Liver (tissue), 3 donors: ENCODE data around the gene HBZ.

Experiments used
- CTCF ChIP-seq: fragments of 150-350 bp; IDR thresholded peaks from 2 replicates; pipeline ENCODE4 v1.5.1; 2017; ENCODE audit warnings: improper control_type of control experiment, low read depth, low read length; ENCODE audit not compliant: missing input control
- EGR1 ChIP-seq, 2 donors: IDR thresholded peaks; 2 replicates each; pipeline ENCODE4 v1.6.1; 2016 to 2018; ENCODE audit warnings: antibody characterized with exemption in 2 of 2, low read depth in 2 of 2
- FOXA1 ChIP-seq: IDR thresholded peaks from 2 replicates; pipeline ENCODE4 v1.6.1; 2016; ENCODE audit warnings: antibody characterized with exemption
- FOXA2 ChIP-seq: IDR thresholded peaks from 2 replicates; pipeline ENCODE4 v1.6.1; 2016; ENCODE audit warnings: antibody characterized with exemption
- GABPA ChIP-seq, 2 donors: IDR thresholded peaks in 1 of 2; conservative IDR thresholded peaks in 1 of 2; 2 replicates each; pipeline ENCODE4 v1.6.1; 2016; ENCODE audit warnings: antibody characterized with exemption in 2 of 2, mild to moderate bottlenecking in 1 of 2, moderate library complexity in 1 of 2
- HNF4G ChIP-seq: IDR thresholded peaks from 2 replicates; pipeline ENCODE4 v1.6.1; 2016; ENCODE audit warnings: antibody characterized with exemption
- JUND ChIP-seq, 2 donors: IDR thresholded peaks; 2 replicates each; pipeline ENCODE4 v1.6.1; 2016; ENCODE audit warnings: antibody characterized with exemption in 2 of 2
- NR2F2 ChIP-seq: IDR thresholded peaks from 2 replicates; pipeline ENCODE4 v1.6.1; 2016; ENCODE audit warnings: antibody characterized with exemption
- RAD21 ChIP-seq, 2 donors: IDR thresholded peaks; 2 replicates each; pipeline ENCODE4 v1.6.1; 2016; ENCODE audit warnings: antibody characterized with exemption in 2 of 2, mild to moderate bottlenecking in 2 of 2
- TAF1 ChIP-seq: conservative IDR thresholded peaks from 2 replicates; pipeline ENCODE4 v1.6.1; 2016; ENCODE audit warnings: antibody characterized with exemption, mild to moderate bottlenecking
- YY1 ChIP-seq: IDR thresholded peaks from 2 replicates; pipeline ENCODE4 v1.6.1; 2016; ENCODE audit warnings: antibody characterized with exemption, mild to moderate bottlenecking
- TF ChIP-seq, protein P1 (sequence below): IDR thresholded peaks from 2 replicates; pipeline ENCODE4 v1.6.1; 2016; ENCODE audit warnings: antibody characterized with exemption
- TF ChIP-seq, protein P2 (sequence below): IDR thresholded peaks from 2 replicates; pipeline ENCODE4 v1.6.1; 2016; ENCODE audit warnings: antibody characterized with exemption, mild to moderate bottlenecking
- donor health status: healthy.
- donor health status: healthy.

DNA sequence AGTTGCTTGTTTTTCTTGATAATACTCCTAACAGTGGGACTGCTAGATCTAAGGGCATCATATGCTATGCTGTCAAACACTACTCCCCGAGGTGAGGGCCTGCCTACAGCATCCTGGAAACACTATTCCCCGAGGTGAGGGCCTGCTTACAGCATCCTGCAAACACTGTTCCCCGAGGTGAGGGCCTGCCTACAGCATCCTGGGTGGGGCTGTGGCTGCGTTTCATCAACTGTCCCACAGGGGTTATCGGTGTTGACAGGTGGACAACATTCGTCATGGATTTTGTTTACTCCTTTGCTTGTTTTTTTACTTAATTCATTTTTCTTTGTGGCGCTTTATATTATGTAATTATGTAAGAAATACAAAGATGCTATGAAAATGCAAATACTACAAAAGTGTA, 36.4 kb upstream of the HBZ start:
- TF ChIP-seq CTCF (no peak), JUND (IDR thresholded peaks at IDR 0.05) (no peak), EGR1 (IDR thresholded peaks at IDR 0.05; ENCODE audit: low read depth in 2 of 2) (no peak), TAF1 (no peak), HNF4G (no peak), YY1 (no peak), GABPA (IDR thresholded peaks at IDR 0.05 in 1 of 2, conservative IDR thresholded peaks at IDR 0.05 in 1 of 2) (no peak), RAD21 (IDR thresholded peaks at IDR 0.05) (no peak), FOXA1 (no peak), NR2F2 (no peak), FOXA2 (no peak)
- TF ChIP-seq, protein P1, sequence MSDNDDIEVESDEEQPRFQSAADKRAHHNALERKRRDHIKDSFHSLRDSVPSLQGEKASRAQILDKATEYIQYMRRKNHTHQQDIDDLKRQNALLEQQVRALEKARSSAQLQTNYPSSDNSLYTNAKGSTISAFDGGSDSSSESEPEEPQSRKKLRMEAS: no peak
- TF ChIP-seq, protein P2, sequence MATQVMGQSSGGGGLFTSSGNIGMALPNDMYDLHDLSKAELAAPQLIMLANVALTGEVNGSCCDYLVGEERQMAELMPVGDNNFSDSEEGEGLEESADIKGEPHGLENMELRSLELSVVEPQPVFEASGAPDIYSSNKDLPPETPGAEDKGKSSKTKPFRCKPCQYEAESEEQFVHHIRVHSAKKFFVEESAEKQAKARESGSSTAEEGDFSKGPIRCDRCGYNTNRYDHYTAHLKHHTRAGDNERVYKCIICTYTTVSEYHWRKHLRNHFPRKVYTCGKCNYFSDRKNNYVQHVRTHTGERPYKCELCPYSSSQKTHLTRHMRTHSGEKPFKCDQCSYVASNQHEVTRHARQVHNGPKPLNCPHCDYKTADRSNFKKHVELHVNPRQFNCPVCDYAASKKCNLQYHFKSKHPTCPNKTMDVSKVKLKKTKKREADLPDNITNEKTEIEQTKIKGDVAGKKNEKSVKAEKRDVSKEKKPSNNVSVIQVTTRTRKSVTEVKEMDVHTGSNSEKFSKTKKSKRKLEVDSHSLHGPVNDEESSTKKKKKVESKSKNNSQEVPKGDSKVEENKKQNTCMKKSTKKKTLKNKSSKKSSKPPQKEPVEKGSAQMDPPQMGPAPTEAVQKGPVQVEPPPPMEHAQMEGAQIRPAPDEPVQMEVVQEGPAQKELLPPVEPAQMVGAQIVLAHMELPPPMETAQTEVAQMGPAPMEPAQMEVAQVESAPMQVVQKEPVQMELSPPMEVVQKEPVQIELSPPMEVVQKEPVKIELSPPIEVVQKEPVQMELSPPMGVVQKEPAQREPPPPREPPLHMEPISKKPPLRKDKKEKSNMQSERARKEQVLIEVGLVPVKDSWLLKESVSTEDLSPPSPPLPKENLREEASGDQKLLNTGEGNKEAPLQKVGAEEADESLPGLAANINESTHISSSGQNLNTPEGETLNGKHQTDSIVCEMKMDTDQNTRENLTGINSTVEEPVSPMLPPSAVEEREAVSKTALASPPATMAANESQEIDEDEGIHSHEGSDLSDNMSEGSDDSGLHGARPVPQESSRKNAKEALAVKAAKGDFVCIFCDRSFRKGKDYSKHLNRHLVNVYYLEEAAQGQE: no peak
